ENCODE measurements around the gene MOSPD3. TPM values are rescaled to one million over a fixed set of nuclear protein-coding genes. Genes with fewer than 3 reads are reported as not detected.

Gene MOSPD3
- total and polyA plus RNA-seq, 2 of the 13 experiments (the other 11 are each of a cell fraction or from before 2014, with no cell fraction given), result 7.6 to 8.8 TPM

DNA sequence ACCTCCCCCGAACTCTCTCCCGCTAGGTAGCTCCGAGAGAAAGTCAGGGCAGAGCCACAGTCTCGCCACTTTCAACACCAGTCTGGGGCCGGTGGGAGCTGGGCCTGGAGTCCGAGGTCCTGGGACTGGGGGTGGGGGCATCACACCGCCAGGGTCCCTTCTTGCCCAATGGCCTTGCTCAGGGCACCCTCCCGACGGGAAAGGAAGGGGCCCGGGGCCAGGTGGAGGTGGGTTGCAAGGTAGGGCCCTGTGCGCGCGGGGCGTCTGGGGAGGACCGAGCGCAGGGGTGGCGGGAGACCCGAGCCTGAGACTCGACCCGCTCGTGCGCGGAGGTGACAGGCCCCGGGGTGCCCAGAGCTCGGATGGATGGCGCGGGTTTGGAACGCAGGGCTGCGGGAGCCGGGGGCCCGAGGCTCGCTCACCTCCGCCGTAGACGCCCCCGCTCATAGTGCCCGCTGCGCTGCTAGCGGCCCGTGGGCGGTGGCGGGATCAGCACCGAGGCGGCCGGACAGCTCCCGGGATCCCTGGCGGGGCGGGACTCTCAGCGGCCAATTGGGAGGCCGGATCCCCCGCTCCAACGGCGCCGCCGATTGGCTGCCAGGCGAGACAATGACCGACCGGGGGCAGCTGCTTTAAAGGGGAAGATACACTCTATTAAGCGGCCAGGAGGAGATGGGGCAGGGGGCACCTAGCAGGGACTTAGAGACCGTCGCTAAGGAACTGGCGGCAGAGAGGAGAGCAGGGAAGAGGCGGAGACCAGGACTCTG is 43.8 kb downstream of the MOSPD3 start, which contains the start of gene ACTL6B (continued):
- TF ChIP-seq ATF2 (CRISPR knock-in tag; IDR thresholded peaks at IDR 0.05) (peak; percentile 41; the same call in 1 of the 2 replicates), ATF7 (IDR thresholded peaks at IDR 0.05) (no peak), ATF7 (CRISPR knock-in tag; IDR thresholded peaks at IDR 0.05) (no peak), ZNF709 (CRISPR knock-in tag; IDR thresholded peaks at IDR 0.05) (peak; percentile 89), MTERF4 (CRISPR knock-in tag; IDR thresholded peaks at IDR 0.05) (peak; percentile 66; the same call in 1 of the 2 replicates), HIVEP1 (CRISPR knock-in tag; IDR thresholded peaks at IDR 0.05) (peak; percentile 86), E2F2 (CRISPR knock-in tag; IDR thresholded peaks at IDR 0.05; ENCODE audit: borderline replicate concordance) (no peak), HOXD1 (CRISPR knock-in tag; IDR thresholded peaks at IDR 0.05) (no peak), ZNF280D (CRISPR knock-in tag; IDR thresholded peaks at IDR 0.05) (0 out of 2 replicates have a peak, but pooled peaks have one; percentile 40), KMT2B (CRISPR knock-in tag; IDR thresholded peaks at IDR 0.05) (peak; percentile 79), FOXP1 (IDR thresholded peaks at IDR 0.05) (no peak), FOXP1 (CRISPR knock-in tag; IDR thresholded peaks at IDR 0.05) (no peak), ZNF235 (CRISPR knock-in tag; IDR thresholded peaks at IDR 0.05; ENCODE audit: borderline replicate concordance) (peak; percentile 83; the same call in 1 of the 2 replicates), ZNF451 (CRISPR knock-in tag; IDR thresholded peaks at IDR 0.05) (no peak), ZNF761 (CRISPR knock-in tag; conservative IDR thresholded peaks at IDR 0.05) (0 out of 2 replicates have a peak, but pooled peaks have one; percentile 53)
- TF ChIP-seq, protein P1, sequence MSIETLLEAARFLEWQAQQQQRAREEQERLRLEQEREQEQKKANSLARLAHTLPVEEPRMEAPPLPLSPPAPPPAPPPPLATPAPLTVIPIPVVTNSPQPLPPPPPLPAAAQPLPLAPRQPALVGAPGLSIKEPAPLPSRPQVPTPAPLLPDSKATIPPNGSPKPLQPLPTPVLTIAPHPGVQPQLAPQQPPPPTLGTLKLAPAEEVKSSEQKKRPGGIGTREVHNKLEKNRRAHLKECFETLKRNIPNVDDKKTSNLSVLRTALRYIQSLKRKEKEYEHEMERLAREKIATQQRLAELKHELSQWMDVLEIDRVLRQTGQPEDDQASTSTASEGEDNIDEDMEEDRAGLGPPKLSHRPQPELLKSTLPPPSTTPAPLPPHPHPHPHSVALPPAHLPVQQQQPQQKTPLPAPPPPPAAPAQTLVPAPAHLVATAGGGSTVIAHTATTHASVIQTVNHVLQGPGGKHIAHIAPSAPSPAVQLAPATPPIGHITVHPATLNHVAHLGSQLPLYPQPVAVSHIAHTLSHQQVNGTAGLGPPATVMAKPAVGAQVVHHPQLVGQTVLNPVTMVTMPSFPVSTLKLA (IDR thresholded peaks at IDR 0.05), result no peak
- TF ChIP-seq, protein P2, sequence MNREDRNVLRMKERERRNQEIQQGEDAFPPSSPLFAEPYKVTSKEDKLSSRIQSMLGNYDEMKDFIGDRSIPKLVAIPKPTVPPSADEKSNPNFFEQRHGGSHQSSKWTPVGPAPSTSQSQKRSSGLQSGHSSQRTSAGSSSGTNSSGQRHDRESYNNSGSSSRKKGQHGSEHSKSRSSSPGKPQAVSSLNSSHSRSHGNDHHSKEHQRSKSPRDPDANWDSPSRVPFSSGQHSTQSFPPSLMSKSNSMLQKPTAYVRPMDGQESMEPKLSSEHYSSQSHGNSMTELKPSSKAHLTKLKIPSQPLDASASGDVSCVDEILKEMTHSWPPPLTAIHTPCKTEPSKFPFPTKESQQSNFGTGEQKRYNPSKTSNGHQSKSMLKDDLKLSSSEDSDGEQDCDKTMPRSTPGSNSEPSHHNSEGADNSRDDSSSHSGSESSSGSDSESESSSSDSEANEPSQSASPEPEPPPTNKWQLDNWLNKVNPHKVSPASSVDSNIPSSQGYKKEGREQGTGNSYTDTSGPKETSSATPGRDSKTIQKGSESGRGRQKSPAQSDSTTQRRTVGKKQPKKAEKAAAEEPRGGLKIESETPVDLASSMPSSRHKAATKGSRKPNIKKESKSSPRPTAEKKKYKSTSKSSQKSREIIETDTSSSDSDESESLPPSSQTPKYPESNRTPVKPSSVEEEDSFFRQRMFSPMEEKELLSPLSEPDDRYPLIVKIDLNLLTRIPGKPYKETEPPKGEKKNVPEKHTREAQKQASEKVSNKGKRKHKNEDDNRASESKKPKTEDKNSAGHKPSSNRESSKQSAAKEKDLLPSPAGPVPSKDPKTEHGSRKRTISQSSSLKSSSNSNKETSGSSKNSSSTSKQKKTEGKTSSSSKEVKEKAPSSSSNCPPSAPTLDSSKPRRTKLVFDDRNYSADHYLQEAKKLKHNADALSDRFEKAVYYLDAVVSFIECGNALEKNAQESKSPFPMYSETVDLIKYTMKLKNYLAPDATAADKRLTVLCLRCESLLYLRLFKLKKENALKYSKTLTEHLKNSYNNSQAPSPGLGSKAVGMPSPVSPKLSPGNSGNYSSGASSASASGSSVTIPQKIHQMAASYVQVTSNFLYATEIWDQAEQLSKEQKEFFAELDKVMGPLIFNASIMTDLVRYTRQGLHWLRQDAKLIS (CRISPR knock-in tag; IDR thresholded peaks at IDR 0.05), result no peak
